GM04504 (cell line): Measurements from ENCODE around the gene SYT3.

Experiments used
- DNase-seq: peaks from one replicate; pipeline ENCODE4 v3.0.0-alpha.2; 2012; ENCODE audit warnings: low read depth

SYT3 gene

GRCh38 chr19:50639121-50640112 is at the start of gene SYT3:
Gene SYT3 (minus strand): TSS chr19:50639881. CDS start chr19:50637411, 2,470 bp downstream.
- DNase-seq = no peak

- no peak for DNase-seq
Observed at GRCh38 chr19:50688766-50689165, 49.1 kb upstream of the SYT3 start.

DNA sequence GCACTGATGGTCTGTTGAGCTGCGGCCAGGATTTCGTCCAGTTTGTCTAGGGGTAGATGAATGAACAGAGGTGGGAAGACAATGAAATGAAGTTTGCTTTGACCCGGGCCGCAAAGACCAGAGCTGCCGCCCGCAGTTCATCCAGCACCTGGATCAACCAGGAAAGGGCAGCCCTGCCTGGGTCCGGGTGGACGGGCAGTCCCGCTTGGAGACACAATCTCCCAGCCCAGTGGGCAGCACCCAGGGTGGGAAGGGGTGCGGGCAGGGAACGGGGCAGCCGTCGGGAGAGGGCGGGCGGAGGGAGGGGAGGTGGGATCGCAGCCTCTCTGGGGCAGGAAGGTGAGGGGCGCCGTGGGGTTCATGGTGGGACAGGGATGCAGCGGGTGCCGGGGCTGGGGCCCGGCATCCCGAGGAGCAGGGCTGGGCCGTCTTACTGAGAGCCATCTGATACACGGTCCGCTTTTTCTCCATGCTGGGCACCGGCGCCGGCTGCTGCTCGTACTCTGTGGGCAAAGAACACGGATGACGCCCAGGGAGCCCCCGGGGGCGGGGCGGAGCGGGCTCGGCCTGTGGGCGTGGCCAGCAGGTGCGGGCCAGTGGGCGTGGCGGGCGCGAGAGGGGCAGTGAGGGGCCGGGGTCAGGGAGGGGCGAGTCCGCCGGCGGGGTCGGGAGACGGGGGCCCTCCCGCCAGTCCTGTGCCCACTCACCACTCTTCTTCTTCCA is 46.8 kb upstream of the SYT3 start:
- DNase-seq = no peak

- DNase-seq = peak; percentile 28
Observed at GRCh38 chr19:50679177-50680125, 39.8 kb upstream of the SYT3 start.

GRCh38 chr19:50678323-50678722 is 38.6 kb upstream of the SYT3 start:
- DNase-seq = no peak

DNA sequence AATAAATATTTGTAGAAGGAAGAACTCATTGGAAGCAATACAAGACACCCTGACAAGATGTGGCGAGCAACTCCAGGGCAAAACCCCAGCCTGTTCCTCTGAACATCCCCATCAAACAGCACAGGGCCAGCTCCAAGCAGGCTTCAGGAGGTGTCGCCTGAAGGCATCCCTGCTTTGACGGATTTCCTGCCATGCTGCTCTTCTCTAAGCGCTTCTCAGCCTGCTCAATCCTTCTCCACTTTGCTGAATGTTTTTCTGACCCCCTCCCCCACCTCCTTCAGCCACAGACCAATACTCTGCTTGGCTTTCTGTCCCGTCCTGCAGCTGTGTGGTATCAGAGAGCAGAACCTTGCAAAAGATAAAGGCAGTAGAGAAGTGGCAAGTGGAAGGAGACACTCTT is 38.0 kb upstream of the SYT3 start:
- no peak for DNase-seq

- DNase-seq = no peak
Observed at GRCh38 chr19:50676625-50677197, 37.0 kb upstream of the SYT3 start.

- no peak for DNase-seq
Observed at GRCh38 chr19:50673118-50673517, 33.4 kb upstream of the SYT3 start.

- no peak for DNase-seq
Observed at GRCh38 chr19:50670102-50670380, 30.4 kb upstream of the SYT3 start.

DNA sequence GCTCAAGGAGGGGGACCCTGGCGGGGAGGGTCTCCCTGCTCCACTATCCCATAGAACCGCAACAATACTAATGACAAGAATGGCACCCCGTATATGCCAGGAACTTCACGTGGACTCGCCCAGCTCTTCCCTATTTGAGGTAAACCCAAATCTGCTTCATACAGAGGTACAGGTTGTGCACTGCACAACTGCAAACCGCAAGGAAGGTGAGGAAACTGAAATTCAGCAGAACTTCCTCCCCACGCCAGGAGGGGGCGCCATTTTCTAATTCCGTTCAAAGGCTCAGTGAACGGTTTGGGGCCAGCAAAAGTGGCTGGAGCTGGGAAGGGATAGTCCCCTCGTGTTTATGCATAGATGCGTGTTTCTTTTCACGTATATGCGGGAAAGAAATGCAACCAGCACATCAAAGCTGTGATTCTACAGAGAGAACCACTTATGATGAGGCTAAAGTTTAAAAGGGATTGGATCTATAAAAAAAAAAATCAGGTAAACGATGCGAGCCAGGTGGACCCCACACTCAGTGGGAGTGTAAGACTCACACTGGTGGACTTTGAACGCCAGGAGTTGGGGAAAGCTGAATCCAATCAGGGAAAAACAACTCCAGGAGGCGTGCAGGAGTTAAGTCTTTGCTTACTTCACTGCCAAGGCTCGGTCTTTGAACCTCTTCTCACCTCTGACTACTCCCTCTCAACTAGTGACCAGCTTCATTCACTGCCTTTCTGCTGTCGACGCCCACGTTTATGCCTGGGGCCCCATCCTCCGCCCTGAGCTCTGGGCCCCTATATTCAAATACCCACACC is 29.8 kb upstream of the SYT3 start:
- no peak for DNase-seq

GRCh38 chr19:50668879-50669278 is 29.2 kb upstream of the SYT3 start:
- DNase-seq = no peak

- no peak for DNase-seq
Observed at GRCh38 chr19:50668416-50668815, 28.7 kb upstream of the SYT3 start.

DNA sequence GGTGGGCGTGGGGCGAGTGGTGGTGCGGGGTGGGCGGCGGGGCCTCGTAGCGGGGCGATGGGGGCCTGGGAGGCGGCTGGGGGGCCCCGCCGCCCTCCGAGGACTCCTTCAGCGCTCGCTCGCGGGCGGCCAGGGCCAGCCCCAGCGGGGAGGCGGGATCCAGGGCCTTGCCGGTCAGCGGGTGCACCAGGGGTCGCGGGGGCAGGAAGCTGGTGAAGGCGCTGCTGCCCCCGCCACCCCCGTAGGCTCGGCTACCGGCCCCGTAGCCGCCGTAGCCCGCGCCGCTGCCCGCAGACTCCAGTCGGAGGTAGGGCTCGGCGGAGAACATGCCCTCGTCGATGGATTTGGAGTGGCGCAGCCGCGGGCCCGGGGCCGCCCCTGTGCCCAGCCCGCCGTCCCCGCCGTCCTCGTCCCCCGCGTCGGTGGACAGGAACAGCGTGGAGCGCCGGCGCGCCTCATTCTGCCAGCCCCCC is 28.1 kb upstream of the SYT3 start:
- DNase-seq = no peak

GRCh38 chr19:50667177-50667758 is 27.6 kb upstream of the SYT3 start:
- DNase-seq = no peak

DNA sequence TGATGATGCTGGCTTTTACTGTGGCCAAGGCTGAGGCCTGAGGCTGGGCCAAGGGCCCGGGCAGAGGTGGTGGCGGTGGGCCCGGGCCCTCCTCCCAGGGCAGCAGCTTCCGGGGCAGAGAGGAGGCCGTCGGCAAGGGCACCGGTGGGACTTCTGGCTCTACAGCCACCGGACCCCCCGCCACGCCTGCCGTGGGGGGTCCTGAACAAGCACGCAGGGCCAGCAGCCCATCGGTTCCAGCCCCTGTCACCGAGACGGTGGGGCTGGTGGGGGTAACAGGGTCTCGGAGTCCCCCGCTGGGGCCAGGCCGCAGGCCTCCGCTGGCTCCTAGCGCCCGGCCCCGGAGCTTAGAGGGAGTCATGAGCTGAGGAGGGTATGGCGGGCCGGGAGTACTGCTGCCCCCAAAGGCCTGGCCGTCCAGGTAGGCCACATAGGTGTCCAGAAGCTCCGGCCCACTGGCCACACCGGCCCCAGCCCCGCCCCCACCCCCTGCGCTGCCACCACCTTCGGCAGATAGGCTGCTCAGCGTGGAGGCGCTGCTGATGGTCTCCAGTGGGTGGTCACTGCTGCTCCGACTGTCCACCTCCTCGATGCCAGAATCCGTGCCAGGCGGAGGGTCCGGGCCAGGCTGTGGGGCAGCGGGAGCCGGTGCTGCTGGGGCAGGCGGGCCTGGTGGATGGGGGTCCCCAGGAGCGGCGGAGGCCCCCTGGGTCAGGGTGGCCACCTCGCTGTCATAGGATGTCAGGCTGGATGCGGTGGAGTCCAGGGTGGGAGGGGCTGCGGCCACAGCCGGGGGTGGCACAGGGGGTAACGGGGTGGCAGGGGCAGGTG is 26.9 kb upstream of the SYT3 start:
- no peak for DNase-seq

DNA sequence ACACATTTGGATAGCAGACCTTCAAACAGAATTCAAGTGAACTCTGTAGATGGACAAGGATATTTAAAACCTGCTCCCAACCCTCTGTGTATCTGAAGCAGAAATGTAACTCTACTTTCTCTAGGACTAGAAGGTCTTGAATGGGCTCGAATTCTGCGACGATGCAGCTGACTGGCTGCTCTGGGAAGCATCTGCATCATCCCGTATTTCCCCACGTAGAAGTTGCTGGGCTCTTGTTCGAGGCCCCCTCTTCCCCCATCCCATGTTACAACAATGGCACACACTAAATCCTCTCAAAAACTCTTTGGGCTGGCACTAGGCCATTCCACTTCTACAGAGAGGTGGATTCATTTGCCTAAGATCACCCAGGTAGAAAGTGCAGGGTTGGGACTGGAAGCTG is 24.5 kb upstream of the SYT3 start:
- no peak for DNase-seq

- DNase-seq = no peak
Observed at GRCh38 chr19:50663482-50663790, 23.8 kb upstream of the SYT3 start.

GRCh38 chr19:50662651-50663481 is 23.2 kb upstream of the SYT3 start:
- DNase-seq = no peak
